MM.1S (cell line): Measurements from ENCODE around the gene DBP.

Source experiments
- CTCF ChIP-seq: fragments of 300-600 bp; sonication (generic); IDR thresholded peaks from 2 replicates; pipeline ENCODE4 v1.5.1; 2016; ENCODE audit warnings: antibody characterized with exemption, low read length, mixed read lengths
- EZH2 ChIP-seq: fragments of 300-600 bp; sonication (generic); optimal IDR thresholded peaks from 2 replicates; pipeline ENCODE3; 2017; ENCODE audit warnings: low read depth, mild to moderate bottlenecking, antibody characterized with exemption, low read length, mixed read lengths
- EZH2phosphoT487 ChIP-seq: fragments of 300-600 bp; sonication (generic); IDR thresholded peaks from 2 replicates; pipeline ENCODE4 v1.6.1; 2018; ENCODE audit warnings: antibody characterized with exemption, low read length

- TF ChIP-seq CTCF: no peak
- no peak for TF ChIP-seq EZH2
- no peak for TF ChIP-seq EZH2phosphoT487
Measured at GRCh38 chr19:48658483-48658882, 21.3 kb upstream of the DBP start.
